ENCODE data around the gene CA10.

DNA sequence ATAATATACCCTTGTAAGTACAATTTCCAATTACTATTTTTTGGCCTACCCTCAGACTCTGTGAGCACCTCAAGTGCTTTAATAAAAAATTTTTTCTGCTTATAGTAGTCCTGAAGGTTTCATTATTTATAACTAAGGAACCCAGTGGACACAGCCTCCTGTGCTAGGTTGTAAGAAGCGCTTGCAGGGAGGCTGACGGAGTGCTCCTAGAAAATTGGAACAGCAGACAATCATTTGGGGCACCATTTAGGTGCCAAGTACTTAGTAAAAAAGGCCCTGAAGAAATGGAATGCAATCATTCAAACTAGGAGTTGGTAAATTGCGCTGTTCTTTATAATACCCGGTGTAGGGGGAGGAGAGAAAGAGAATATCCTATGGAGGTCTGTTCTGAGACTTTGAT is 19.8 kb downstream of the CA10 start:
- no peak for TF ChIP-seq CTCF (IDR thresholded peaks at IDR 0.05)
- no peak for TF ChIP-seq POLR2A (IDR thresholded peaks at IDR 0.05)

Measured in heart left ventricle (tissue), 13 donors.